RPMI7951 (cell line): ENCODE data around the gene ARR3. TPM values are rescaled to one million over a fixed set of nuclear protein-coding genes. Genes with fewer than 3 reads are reported as not detected.
"Not testable (repeated sequence)": the region's sequence is repeated elsewhere in the genome, so short reads cannot be mapped to it uniquely, and the experiment has no call there.

Source experiments
- DNase-seq: peaks from one replicate; pipeline ENCODE4 v3.0.0-alpha.2; 2012; ENCODE audit warnings: low read depth
- total RNA-seq: library from RNA; depleted of rRNA; stranded (reverse); fragments of >200 nt; shearing (Covaris generic); gene quantifications from 2 replicates; pipeline ENCODE4 v1.2.3, GENCODE V29; 2014; rRNA removed

The ARR3 gene
- total RNA-seq, result not detected in 2 replicates

- no peak for DNase-seq
Measured at GRCh38 chrX:70268034-70268433, at the start of gene ARR3. Gene ARR3, plus strand, starts transcription at chrX:70268334. Its CDS starts 1,052 bp downstream, at chrX:70269386.

GRCh38 chrX:70219938-70220764, 48.0 kb upstream of the ARR3 start:
- peak; percentile 9 for DNase-seq

- no peak for DNase-seq
Measured at GRCh38 chrX:70226048-70226447, 42.1 kb upstream of the ARR3 start.

- DNase-seq, result no peak
Measured at GRCh38 chrX:70226687-70227086, 41.4 kb upstream of the ARR3 start.

- no peak for DNase-seq
Measured at GRCh38 chrX:70231666-70232065, 36.5 kb upstream of the ARR3 start.

- DNase-seq, result no peak
Measured at GRCh38 chrX:70234355-70234754, 33.8 kb upstream of the ARR3 start, which contains the start of gene AWAT1. Gene AWAT1, plus strand, starts transcription at chrX:70234655. Its CDS starts 41 bp downstream, at chrX:70234696.

GRCh38 chrX:70240751-70241150, 27.4 kb upstream of the ARR3 start:
- DNase-seq, result no peak

GRCh38 chrX:70241501-70241900, 26.6 kb upstream of the ARR3 start:
- no peak for DNase-seq

GRCh38 chrX:70243601-70244000, 24.5 kb upstream of the ARR3 start:
- DNase-seq, result peak; percentile 65

- no peak for DNase-seq
Measured at GRCh38 chrX:70244881-70245280, 23.3 kb upstream of the ARR3 start.

GRCh38 chrX:70247252-70247651, 20.9 kb upstream of the ARR3 start:
- DNase-seq, result no peak

- no peak for DNase-seq
Measured at GRCh38 chrX:70252491-70252890, 15.6 kb upstream of the ARR3 start.

- DNase-seq, result no peak
Measured at GRCh38 chrX:70253377-70254062, 14.6 kb upstream of the ARR3 start.

GRCh38 chrX:70254063-70254400, 14.1 kb upstream of the ARR3 start:
- no peak for DNase-seq

- no peak for DNase-seq
Measured at GRCh38 chrX:70254909-70255308, 13.2 kb upstream of the ARR3 start.

- no peak for DNase-seq
Measured at GRCh38 chrX:70255452-70255851, 12.7 kb upstream of the ARR3 start.

GRCh38 chrX:70257423-70258288, 10.5 kb upstream of the ARR3 start:
- DNase-seq, result no peak

GRCh38 chrX:70260104-70260503, 8.0 kb upstream of the ARR3 start, which contains the start of gene P2RY4:
Gene P2RY4, minus strand, starts transcription at chrX:70260204. Its CDS starts 580 bp downstream, at chrX:70259624.
- DNase-seq, result no peak

- peak; percentile 40 for DNase-seq
Measured at GRCh38 chrX:70262952-70263567, 5.1 kb upstream of the ARR3 start.

- peak; percentile 7 for DNase-seq
Measured at GRCh38 chrX:70264784-70265183, 3.4 kb upstream of the ARR3 start.

- DNase-seq, result not testable (repeated sequence)
Measured at GRCh38 chrX:70274029-70274428, 5.9 kb downstream of the ARR3 start.

- DNase-seq, result no peak
Measured at GRCh38 chrX:70279081-70279480, 10.9 kb downstream of the ARR3 start.
